CD4-positive, alpha-beta T cell treated with Interleukin-15 for 1 hour (primary cell): Measurements from ENCODE around the gene STK10.

ENCODE experiments used
- DNase-seq: peaks from one replicate; pipeline ENCODE4 v3.0.0-alpha.2; 2020

Gene STK10

DNA sequence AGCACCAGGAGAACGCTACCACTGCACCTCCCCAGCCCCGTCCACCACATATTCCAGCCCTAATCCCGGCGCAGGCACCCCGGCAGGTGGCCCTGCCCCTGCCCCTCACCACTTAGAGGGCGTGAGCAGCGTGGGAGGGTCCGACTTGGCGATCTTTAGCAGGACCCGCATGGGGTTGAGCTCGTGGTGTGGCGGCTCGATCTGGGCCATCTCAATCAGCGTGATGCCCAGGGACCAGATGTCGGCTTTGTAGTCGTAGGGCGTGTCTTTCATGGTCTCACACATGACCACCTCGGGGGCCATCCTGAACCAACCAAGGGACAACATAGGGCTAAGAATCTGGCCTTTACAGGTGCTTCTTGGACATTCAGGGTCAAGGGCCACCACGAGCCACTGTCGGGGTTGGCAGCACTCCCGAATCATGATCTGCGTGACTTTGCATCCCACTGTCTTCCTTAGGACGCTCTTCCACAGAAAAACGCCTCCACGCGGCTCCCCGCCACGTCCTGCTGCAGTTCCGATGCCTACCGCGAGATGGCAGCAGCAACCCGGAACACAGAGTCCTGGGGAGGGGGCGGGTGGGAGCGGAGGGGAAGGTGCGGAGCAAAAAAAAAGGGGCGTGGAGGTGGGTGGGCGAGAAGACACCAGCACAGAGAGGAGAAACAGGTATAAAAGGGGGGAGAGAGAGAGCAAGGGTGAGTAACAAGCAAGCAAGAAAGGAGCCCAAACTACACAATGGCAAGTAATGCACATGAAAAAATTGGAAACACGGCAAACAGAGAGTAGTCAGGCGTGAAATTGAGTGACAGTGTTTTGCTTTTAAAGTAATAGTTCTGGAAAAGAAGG lies 81.3 kb downstream of the STK10 start:
- peak; percentile 50 for DNase-seq

DNA sequence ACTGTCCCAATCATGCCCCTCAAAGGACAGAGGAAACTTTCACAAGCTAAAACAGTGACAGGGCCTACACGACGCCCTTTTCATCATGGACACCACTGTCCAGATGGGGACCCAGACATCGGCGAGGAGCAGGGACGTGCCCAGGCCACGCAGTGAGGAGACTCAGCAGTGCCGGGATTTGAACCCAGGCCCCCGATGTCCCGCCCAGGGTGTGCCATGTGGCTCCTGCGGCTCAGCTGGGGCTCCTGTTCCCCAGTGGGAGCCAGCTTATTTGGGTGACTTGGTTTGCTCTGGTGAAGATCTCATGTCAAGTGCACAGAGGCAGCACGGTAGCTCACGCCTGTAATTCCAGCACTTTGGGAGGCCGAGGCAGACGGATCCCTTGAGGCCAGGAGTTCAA lies 82.2 kb downstream of the STK10 start:
- DNase-seq, result no peak

- DNase-seq, result no peak
Measured at GRCh38 chr5:172104801-172105701, 83.0 kb downstream of the STK10 start.

DNA sequence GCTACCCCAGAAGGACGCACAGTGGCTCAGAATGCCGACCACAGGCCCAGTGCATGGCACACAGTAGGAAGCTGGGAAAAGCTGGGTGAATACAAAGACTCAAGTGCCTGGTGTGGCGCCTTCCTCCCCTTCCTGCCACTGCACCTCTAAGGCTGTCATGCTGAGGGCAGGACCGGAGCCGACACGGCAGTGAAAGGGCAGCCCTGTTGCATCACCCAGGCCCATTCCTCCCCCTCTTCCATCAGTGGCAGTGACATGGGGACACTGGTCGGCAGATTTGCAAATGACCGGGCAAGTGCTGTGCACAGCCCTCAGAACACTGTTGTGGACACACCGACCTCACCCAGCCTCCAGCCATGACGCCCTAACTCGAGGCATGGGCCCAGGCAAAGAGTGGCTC lies 84.0 kb downstream of the STK10 start:
- no peak for DNase-seq

DNA sequence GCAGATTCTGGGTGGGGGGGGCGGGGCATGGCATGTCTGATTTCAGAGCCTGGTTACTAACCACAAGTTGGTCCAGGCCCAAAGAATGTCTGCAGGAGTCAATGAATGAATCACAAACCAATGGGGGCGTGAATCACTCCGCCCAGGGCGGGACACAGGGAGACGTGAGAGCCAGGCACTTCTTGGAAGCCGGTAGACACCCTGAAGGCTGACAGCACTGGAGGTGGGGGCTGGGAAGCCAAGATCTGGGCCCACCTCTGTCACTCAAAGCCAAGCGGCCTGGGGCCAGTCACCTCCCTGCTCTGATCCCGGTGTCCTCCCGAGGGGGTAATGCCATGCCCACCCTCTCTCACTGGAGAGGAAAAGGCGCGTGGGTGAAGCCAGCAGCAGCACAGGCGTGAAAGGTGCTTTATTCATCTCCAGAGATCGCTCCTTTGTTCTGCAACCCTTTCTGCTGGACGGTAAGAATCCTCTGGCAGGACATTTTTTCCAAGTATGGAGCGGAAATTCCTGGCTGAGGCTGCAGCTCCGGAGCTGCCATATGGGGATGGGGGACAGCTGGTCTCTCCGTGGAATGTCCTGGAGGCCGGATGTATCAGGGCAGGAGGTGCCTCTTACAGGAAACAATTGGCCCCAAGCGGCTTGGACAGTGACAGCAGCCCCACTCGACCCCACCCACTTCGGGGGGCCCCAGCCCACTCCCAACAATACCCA lies 85.0 kb downstream of the STK10 start:
- DNase-seq, result no peak

DNA sequence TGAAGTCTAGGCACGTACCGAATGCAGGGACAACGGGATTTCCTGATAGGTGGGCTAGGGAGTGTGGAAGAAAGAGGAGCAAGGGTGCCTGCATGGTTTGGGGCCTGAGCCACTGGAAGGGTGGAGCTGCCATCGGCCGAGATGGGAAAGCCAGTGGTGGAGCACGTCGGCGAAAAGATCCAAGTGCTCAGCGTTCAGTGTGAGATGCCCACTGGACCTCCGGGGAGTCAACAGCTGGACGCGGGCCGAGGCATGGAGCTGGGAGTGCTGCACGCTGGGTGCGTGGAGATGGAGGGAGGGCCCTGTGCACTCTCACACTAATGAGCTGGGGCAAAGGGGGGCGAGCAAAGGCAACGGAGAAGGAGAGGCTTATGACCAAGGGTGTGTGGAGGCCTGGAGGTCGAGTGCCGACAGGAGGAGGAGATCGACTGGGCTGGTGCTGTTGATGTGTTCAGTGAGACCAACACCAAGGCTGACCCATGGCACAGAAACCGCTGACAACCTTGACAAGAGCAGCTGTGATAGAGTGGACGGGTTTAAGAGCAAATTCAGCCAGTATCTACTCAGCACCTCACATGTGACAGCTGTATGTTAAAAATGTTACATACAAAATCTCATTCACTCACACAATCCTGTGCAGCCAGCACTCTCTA lies 85.7 kb downstream of the STK10 start:
- no peak for DNase-seq

GRCh38 chr5:172101547-172102217 lies 86.3 kb downstream of the STK10 start:
- no peak for DNase-seq

GRCh38 chr5:172098883-172099282 lies 89.1 kb downstream of the STK10 start:
- DNase-seq, result no peak

- no peak for DNase-seq
Measured at GRCh38 chr5:172098046-172098445, 90.0 kb downstream of the STK10 start.

DNA sequence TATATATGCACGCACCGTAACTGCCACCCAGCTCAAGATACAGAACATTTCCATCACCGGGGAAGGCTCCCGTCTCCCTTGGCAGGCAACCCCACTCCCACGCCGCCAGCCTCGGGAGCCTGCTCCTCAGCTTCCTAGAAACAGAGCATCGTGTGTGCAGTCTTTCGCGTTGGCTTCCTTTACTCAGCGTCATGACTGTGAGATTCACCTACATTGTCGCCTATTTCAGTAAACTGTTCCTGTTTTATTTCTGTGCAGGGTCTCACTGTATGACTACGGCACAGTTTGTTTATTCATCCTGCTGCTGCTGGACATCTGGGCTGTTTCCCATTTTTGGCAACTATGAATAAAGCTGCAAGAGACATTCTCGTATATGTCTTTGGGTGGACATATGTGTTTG lies 90.7 kb downstream of the STK10 start:
- DNase-seq, result no peak

- no peak for DNase-seq
Measured at GRCh38 chr5:172096207-172096940, 91.7 kb downstream of the STK10 start.

- DNase-seq, result no peak
Measured at GRCh38 chr5:172095368-172096206, 92.4 kb downstream of the STK10 start.

- no peak for DNase-seq
Measured at GRCh38 chr5:172093965-172094364, 94.1 kb downstream of the STK10 start.

DNA sequence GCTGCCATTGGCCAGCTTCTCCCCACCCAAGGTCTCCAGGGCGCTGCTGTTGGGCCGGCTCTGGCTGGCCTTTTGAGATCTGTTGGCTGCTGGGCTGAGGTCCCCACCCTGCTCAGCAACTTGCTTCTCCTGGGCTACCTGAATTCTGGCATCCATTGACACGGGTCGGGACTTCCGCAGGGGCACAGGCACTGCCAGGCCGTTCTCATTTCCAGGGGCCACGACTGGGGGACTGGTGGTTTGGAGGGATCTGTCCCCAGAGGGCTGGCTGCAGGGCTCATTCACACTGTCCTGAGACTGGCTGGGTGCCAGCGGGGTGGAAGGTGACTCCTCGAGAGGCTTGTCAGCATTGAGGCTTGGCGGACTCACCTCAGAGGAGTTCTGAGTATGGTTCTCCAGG lies 94.5 kb downstream of the STK10 start:
- no peak for DNase-seq

DNA sequence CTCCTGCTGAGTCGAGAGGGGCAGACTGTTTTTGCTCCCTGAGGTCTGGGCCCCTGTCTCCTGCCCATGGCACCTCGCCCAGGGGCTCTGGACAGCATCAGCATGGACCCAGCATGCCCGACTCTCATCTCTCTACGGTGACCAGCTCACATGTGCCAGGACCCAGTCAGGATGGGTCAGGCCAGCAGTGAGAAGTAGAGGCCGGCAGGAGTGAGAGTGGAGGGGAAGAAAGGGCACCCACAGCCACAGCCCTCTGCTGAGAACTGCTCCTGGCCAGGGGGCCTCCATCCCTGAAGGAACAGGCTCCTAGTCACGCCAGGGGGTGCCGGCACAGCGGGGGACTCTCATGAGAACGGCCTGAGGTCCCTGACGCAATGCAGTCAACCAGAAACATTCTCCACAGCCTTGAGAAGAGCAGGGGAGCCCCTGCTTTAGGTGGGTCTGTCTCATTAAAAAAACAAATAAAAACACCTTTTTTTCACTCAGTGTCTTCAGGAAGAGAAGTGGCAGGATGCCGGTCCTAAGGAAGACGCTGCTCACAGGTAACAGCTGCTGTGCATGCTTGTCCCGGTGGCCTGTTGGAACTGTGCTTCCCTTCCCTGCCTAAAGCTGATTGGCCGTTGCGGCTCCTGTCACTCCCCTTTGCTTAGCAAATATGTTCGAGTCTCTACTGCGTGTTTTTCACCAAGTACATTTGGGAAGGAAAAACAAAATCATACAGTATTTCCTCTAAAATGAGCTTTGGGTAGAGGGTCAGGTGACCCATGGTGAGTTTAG lies 95.9 kb downstream of the STK10 start:
- no peak for DNase-seq

GRCh38 chr5:172090976-172091547 lies 97.0 kb downstream of the STK10 start:
- no peak for DNase-seq

DNA sequence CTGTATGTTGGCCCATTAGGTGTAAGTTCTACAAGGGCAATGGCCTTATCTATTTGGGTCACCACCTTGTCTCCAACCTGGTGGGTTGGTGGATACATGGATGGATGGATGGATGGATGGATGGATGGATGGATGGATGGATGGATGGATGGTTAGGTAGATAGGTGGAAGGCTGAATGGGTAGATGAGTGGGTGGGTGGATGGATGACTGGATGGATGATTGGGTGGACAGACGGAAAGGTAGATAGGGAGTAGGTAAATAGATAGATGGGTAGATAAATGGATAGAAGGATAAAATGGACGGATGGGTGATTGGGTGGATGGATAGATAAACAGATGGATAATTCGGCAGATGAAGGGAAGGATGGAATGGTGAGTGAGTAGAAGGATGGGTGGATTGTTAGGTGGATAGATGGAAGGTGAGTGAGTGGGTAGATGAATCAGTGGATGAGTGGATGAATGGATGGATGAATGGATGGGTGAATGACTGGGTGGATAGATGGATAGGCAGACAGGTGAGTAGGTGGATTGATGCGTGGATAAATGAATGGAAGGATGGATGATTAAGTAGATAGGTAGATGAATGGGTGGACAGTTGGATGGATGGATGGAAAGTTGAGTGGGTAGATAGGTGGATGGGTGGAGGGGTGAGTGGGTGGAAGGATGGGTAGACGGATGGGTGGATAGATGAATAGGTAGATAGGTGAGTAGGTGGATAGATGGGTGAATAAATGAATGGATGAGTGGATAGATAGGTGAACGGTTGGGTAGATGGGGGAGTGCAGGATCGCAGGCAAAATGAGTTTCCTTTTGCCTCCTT lies 98.5 kb downstream of the STK10 start:
- DNase-seq, result no peak

DNA sequence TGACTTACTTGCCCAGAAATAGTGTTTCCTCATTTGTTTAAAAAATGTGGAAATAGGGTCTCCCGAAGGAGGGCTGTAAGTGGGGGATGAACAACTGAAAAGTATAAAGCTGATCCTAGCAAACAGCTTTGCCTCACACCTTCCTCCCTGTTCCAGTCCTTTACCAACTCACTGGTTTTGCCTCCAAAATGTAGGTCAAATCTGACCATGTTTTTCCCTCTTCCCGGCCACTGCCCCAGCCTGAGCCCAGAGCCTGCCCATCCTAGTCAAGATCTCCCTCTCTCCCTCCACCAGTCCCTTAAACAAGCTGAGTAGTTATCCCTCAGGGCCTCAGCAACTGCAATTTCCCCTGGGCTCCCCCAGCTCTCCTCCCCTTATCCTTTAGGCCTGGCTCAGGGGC lies 99.2 kb downstream of the STK10 start:
- no peak for DNase-seq
